PC-9 (cell line): Measurements from ENCODE around the gene MYBPC2.

Experiments
- EZH2 ChIP-seq: fragments of 200-600 bp; sonication (generic); IDR thresholded peaks from 2 replicates; pipeline ENCODE4 v1.8.0; 2017; ENCODE audit warnings: antibody characterized with exemption, low read depth
- TF ChIP-seq, protein P1 (sequence below): fragments of 200-600 bp; sonication (generic); conservative IDR thresholded peaks from 2 replicates; pipeline ENCODE4 v1.6.1; 2017; ENCODE audit warnings: mixed run types, antibody characterized with exemption, mild to moderate bottlenecking, moderate library complexity

GRCh38 chr19:50480281-50481111 is 47.8 kb downstream of the MYBPC2 start:
- TF ChIP-seq, protein P1, sequence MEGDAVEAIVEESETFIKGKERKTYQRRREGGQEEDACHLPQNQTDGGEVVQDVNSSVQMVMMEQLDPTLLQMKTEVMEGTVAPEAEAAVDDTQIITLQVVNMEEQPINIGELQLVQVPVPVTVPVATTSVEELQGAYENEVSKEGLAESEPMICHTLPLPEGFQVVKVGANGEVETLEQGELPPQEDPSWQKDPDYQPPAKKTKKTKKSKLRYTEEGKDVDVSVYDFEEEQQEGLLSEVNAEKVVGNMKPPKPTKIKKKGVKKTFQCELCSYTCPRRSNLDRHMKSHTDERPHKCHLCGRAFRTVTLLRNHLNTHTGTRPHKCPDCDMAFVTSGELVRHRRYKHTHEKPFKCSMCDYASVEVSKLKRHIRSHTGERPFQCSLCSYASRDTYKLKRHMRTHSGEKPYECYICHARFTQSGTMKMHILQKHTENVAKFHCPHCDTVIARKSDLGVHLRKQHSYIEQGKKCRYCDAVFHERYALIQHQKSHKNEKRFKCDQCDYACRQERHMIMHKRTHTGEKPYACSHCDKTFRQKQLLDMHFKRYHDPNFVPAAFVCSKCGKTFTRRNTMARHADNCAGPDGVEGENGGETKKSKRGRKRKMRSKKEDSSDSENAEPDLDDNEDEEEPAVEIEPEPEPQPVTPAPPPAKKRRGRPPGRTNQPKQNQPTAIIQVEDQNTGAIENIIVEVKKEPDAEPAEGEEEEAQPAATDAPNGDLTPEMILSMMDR, result no peak
- no peak for TF ChIP-seq EZH2
